EH (cell line): Measurements from ENCODE around the gene TMEM259.

Source experiments
- DNase-seq: peaks from one replicate; pipeline ENCODE4 v3.0.0-alpha.2; 2015; ENCODE audit warnings: low read depth

The TMEM259 gene

GRCh38 chr19:960601-960938, 60.4 kb downstream of the TMEM259 start:
- DNase-seq: no peak

GRCh38 chr19:960020-960419, 60.9 kb downstream of the TMEM259 start:
- DNase-seq: no peak
